Right atrium auricular region (tissue), 2 donors: Measurements from ENCODE around the gene HSD3B1. TPM values are rescaled to one million over a fixed set of nuclear protein-coding genes. Genes with fewer than 3 reads are reported as not detected.
"Not testable (repeated sequence)": the region's sequence is repeated elsewhere in the genome, so short reads cannot be mapped to it uniquely, and the experiment has no call there.

Experiments used
- DNase-seq: peaks from one replicate; pipeline ENCODE4 v3.0.0-alpha.2; 2019; ENCODE audit warnings: low spot score
- H3K27ac ChIP-seq, 2 donors: fragments of 200-600 bp; sonication (generic); 1 replicate in 1 of 2; 2 replicates in 1 of 2; pipeline ENCODE4 v1.5.1; 2016 to 2019
- H3K27me3 ChIP-seq, 2 donors: fragments of 200-600 bp; sonication (generic); one replicate each; pipeline versions ENCODE4 v1.5.1 to v1.6.0; 2017 to 2019
- H3K36me3 ChIP-seq: fragments of 200-600 bp; sonication (generic); one replicate; pipeline ENCODE4 v1.5.1; 2016
- H3K4me1 ChIP-seq, 2 donors: fragments of 200-600 bp; sonication (generic); one replicate each; pipeline versions ENCODE4 v1.5.1 to v1.6.0; 2017 to 2019
- H3K4me3 ChIP-seq, 2 donors: fragments of 200-600 bp; sonication (generic); 1 replicate in 1 of 2; 2 replicates in 1 of 2; pipeline ENCODE4 v1.5.1; 2017 to 2019; ENCODE audit warnings: mild to moderate bottlenecking in 1 of 2, moderate library complexity in 1 of 2
- H3K9me3 ChIP-seq, 2 donors: fragments of 200-600 bp; sonication (generic); one replicate each; pipeline ENCODE4 v1.5.1; 2019
- total RNA-seq, 2 donors: library from RNA; depleted of rRNA; stranded (reverse); fragments of >200 nt; gene quantifications; one replicate each; pipeline ENCODE4 v1.1.0, GENCODE V29; 2016
- TF ChIP-seq, protein P1 (sequence below), 2 donors: fragments of 200-600 bp; sonication (generic); IDR thresholded peaks; one replicate each; pipeline ENCODE4 v1.5.1; 2019; ENCODE audit warnings: antibody characterized with exemption in 2 of 2

Gene HSD3B1
- total RNA-seq, 2 donors from 2014 or later: not detected

DNA sequence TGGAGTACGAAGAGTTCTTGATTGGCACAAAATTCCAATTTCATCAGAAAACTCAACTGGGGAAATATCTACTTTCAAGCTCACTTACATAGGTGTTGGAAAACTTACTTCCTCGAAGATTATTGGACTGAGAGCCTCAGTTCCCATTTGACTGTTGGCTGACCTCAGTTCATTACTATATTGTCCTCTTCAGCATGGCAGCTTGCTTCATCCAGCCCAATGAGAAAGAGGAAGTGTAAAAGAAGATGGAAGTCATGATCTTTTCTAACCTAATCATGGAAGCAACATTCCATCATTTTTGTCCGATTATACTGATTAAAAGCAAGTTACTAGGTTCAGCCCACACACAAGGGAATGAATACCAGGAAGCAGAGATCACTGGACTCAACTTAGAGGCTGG lies 49.4 kb downstream of the HSD3B1 start:
- TF ChIP-seq, protein P1, sequence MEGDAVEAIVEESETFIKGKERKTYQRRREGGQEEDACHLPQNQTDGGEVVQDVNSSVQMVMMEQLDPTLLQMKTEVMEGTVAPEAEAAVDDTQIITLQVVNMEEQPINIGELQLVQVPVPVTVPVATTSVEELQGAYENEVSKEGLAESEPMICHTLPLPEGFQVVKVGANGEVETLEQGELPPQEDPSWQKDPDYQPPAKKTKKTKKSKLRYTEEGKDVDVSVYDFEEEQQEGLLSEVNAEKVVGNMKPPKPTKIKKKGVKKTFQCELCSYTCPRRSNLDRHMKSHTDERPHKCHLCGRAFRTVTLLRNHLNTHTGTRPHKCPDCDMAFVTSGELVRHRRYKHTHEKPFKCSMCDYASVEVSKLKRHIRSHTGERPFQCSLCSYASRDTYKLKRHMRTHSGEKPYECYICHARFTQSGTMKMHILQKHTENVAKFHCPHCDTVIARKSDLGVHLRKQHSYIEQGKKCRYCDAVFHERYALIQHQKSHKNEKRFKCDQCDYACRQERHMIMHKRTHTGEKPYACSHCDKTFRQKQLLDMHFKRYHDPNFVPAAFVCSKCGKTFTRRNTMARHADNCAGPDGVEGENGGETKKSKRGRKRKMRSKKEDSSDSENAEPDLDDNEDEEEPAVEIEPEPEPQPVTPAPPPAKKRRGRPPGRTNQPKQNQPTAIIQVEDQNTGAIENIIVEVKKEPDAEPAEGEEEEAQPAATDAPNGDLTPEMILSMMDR (IDR thresholded peaks at IDR 0.05): no peak
- DNase-seq: no peak
- Histone ChIP-seq H3K27me3 (no peaks in the 10 kb centered on the region), H3K36me3 (no peaks in the 10 kb centered on the region), H3K9me3 (no peaks in the 10 kb centered on the region), H3K27ac (no peak overlapping the region), H3K4me3 (no peak overlapping the region), H3K4me1 (peaks cover 0 to 16% of the 10 kb centered on the region in 2 donors)

DNA sequence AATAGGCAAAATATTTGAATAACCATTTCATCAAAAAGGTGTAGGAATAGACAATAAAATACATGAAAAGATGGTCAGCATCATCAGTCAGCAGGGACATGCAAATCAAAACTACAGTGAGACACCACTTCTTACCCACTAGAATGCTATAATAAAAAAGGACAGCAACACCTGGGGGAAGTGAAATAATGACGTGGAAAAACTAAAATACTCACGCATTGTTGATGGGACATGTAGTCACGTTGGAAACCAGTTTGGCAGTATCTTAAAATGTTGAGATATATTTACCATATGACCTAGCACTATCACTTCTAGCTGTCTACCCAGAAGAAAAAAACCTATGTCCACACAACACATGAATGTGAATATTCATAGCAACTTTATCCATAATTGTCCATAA lies 53.4 kb downstream of the HSD3B1 start:
- DNase-seq, H3K36me3 ChIP-seq, H3K9me3 ChIP-seq, H3K27ac ChIP-seq, H3K4me1 ChIP-seq, H3K4me3 ChIP-seq, H3K27me3 ChIP-seq: not testable (repeated sequence)

DNA sequence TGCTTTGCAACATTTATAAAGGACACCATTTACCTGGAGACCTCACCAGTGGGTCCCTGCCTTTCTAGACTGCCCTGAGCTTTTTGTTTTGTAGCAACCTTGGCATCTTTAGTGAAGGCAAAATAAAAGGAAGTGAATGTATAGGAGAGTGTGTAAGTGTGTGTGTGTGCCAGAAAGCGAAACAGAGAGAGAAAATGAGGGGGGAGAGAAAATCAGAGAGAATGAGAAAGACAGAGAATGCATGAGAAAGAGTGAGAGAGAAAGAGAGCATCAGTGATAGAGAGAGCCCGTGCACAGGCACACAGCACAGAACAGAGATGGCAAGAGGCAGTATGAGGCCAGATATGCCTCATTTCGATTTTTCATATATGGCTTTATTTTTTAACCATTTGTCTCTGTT lies 57.5 kb downstream of the HSD3B1 start:
- Histone ChIP-seq H3K9me3 (no peaks in the 10 kb centered on the region), H3K36me3 (no peaks in the 10 kb centered on the region), H3K4me3 (no peak overlapping the region), H3K27me3 (no peaks in the 10 kb centered on the region), H3K27ac (no peak overlapping the region), H3K4me1 (no peaks in the 10 kb centered on the region)
- no peak for DNase-seq
- TF ChIP-seq, protein P1 (IDR thresholded peaks at IDR 0.05): no peak

Other genes starting within 250 kb of the HSD3B1 start
- not detected for gene HAO2, start 138.4 kb upstream of the HSD3B1 start, total RNA-seq
- gene HSD3B2, start 92.1 kb upstream of the HSD3B1 start, total RNA-seq: not detected
- 10 to 100 TPM in 1 of 2 donors, 1 to 10 TPM in 1; 9.5 to 14.8 TPM for gene ZNF697, start 141.1 kb downstream of the HSD3B1 start, total RNA-seq
- gene PHGDH, start 204.7 kb downstream of the HSD3B1 start, total RNA-seq: 10 to 100 TPM; 23.5 to 29.4 TPM